HG03432 (cell line): ENCODE results near the gene MGLL.
A peak's percentile ranks its signal among the peaks of the same experiment; 100 is the strongest.

Experiments
- ATAC-seq: cut with Tn5 transposase; IDR thresholded peaks from one replicate; pipeline ENCODE4 v1.9.1; 2021; ENCODE audit warnings: mild to moderate bottlenecking, moderate library complexity; ENCODE audit not compliant: unreplicated experiment

The MGLL gene

DNA sequence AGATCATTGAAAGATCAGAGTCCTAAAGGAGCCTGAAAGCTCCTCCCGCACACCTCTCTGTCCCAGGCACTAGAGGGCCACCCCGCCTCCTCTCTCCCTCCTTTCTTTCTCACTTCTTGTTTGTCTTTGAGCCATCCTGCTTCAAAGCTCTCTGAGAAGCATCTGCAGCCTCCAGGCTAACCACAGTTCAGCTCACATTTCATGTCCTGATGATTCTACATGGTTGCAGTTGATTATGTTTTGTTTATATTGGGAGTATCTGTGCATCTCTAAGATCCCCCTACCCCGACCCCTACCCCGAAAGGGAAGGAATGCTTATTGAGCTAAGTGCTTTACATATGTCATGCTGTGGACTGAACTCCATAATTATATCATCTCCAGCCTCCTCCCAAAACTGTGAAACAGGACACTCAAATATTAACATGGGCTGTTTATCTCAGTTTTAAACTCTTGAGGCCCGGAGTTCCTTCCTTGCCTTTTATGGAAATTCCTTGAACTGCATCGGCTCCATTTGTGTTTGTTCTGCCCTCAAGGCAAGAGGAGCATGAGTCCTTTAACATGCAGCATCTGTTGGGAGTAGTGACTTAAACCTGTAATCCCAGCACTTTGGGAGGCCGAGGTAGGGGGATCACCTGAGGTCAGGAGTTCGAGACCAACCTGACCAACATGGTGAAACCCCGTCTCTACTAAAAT is 30.9 kb downstream of the MGLL start:
- ATAC-seq = peak; percentile 88

DNA sequence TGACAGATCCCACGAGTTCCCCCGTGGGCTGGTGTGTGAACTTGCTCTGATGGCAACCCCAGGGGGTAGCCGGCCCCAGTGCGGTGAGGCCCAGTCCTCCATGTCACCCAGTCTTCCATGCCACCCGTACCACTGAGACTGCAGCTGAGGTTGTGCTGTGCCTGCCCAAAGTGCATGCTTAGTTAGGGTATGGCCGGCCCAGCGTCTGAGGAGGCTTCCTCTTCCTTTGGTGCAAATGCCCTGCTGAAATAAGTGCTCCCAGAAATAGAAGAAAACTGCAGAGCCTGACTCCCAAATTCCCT is 31.5 kb downstream of the MGLL start:
- ATAC-seq = no peak

DNA sequence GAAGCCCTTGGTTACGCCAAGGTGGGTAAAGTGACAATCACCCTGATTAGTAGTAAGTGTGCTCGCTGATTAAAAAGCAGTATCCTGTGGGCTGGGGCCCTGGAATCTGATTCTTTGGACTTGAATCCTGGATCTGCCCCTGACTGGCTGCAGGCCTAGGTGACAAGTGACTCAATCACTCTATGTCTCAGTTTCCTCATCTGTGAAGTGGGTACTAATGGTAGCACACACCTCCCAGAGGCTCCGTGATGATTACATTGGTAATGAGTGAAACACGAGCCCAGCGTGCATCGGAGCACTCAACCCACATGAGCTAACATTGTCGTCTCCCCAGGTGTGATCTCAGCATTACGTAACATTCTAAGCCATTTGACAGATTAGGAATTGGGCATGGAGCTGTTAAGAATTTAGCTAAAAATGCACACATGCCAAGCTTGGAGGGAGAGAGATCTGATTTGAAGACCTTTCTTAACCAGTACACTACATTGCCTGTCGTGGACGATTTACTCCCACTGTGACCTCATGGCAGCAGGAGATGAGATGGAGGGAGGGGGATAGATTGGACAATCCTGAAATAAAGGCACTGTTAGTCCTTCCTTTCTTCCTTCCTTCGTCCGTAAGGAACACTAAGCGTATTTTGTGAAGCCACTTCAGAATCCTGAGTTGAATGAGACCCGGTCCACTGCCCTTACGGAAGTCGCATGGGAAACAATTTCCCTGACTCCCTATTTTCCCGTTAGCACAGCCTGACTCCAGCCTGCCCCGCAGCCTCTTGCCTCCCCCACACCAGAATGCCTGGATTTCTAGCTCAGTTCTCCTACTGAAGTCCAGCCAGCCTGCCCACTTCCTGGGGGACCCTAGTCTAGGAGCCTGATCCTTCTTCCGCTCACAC is 32.1 kb downstream of the MGLL start:
- ATAC-seq = no peak

DNA sequence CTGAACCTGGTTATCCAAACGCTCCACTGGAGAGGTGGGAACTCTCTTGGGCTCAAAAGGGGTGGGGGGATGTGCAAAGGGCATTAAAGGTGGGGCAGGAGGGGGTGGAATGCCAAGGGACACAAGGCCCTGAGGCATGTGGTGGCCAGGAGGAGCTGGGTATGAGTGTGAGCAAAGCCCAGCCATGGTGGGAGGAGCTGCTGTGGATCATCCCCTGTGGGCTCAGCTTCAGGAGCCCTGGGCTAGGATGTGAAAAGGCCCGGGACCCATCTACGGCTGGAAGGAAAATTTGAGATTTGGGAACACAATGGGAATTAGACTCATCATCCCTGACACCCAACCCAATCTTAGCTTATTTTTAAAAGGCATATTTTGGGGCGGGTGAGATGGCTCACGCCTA is 33.3 kb downstream of the MGLL start:
- ATAC-seq = no peak

DNA sequence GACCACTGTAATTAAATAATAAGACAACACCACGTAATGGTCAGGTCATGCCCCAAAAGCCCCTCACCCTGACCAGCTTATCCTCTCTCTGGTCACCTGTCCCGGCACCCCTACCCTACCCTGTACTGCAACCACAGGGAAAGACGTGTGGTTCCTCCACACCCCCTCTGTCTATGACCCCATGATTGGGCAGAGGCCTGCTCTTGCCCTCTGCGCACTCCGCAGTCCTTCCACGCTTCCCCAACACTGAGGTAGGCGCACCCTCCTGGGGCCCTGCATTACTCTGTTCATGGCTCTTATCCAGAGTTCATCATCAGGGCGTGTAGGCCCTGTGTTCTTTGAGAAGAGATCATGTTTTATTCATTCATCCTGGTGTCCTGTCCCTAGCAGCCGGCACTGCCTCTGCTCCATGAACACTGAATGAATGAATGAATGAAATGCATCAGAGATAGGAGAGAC is 33.8 kb downstream of the MGLL start:
- ATAC-seq = no peak

DNA sequence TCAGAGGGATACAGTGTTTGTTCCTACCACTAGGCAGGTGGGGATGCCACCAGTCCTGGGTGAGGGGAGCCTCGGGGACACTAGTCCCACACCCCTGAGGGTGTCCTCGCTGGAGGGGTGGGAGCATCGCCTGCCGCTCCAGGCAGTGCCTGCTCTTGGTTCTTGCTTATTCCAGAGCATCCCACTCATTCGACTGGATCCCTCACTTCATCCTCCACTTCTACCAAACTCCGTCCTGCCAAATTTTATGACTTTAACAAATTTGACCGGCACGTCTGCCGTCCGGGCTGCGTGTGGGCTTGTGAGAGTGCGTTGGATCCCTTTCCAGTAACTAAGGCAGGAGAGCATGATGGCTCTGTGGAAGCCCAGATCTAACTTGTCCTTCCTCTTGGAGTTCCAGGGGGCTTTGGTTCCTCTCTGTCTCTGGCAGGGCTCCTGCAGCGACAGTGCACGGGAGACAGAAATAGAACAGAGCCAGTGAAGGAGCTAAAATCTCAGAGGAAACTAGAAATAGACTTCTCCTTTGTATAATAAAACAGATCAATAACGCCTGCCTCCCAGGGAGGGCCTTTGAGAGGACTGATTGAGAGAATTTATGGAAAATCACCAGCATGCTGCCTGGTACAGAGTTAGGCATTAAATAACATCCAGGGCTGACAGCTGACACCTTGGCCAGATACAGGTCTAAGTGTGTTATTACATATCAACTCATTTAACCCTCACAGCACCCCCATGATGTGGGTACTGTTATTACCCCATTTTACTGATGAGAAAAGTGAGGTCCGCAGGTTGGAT is 34.5 kb downstream of the MGLL start:
- ATAC-seq = no peak

DNA sequence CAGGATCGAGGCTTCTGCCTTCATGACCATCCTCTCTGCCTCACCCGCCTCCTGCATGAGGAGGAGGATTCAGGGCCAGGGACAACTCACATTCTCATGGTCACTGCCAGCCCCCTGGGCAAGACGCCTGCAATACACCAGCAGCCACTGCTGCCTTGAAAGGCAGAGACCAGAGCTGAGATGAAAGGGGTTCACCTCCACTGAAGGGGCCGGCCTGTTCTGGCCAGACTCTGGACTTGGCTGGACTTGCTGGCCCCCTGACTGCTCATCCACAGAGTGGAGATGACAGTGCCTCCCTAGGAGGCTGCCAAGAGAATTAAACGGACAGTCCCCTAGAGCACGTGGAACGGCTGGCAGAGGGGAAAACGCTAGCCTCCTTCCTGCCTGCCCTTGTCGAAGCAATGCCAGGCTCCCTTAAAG is 35.2 kb downstream of the MGLL start:
- ATAC-seq = no peak

DNA sequence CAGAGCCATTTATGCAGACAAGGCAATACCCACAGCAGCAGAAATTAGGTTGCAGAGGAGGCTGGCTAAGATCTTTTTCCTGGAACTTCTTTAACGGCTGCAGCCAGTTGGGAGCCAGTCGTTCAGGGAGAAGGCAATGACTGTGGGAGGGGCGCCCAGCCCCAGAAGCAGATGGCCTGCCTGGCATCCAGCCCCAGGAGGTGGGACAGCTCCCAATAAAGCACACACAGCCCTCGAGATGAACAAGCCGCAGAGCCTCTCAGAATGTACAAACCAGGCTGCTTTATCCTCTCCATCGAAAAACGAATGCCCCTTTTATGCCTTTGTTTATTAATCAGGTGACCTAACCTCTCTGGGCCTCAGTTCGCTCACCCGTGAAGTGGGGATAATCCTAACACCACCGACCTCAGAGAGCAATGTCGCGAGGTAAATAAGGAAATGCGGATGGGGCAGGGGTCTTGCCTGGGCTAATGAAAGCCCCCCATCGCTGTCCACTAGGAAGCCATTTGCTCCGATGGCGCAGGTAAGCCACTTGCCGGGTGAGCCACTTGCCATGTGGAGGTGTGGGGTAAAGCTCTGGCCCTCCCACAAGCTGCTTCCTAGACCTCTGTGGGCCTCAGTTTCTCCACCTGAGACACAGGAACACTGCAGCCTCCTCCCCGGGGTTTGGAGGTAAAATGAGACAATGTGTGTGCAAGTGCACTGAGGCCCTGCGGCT is 35.8 kb downstream of the MGLL start:
- no peak for ATAC-seq

DNA sequence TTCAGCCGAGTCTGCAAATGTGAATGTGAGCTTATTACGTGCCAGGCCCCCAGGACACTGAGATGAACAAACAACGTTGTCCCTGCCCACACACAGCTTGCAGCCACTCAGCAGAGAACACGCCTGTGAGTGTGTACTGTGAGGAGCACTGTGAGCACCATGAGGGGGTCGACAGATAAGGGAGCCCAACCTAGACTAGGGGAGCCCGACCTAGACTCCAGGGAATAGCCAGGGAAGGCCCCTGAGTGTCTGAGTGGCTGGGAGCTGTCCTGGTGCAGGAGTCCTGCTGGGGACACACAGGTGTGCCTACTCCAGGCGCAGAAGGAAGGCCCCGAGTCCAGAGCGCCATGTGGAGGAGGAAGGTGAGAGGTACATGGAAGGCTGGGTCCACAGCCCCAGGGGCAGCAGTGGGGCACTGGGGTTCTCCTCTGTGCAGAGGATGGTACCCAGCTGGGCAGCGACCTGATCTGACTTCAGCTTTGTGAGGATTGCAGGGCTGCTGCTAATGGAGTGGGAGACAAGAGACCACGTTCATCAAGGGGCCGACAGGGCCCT is 36.5 kb downstream of the MGLL start:
- ATAC-seq = no peak

DNA sequence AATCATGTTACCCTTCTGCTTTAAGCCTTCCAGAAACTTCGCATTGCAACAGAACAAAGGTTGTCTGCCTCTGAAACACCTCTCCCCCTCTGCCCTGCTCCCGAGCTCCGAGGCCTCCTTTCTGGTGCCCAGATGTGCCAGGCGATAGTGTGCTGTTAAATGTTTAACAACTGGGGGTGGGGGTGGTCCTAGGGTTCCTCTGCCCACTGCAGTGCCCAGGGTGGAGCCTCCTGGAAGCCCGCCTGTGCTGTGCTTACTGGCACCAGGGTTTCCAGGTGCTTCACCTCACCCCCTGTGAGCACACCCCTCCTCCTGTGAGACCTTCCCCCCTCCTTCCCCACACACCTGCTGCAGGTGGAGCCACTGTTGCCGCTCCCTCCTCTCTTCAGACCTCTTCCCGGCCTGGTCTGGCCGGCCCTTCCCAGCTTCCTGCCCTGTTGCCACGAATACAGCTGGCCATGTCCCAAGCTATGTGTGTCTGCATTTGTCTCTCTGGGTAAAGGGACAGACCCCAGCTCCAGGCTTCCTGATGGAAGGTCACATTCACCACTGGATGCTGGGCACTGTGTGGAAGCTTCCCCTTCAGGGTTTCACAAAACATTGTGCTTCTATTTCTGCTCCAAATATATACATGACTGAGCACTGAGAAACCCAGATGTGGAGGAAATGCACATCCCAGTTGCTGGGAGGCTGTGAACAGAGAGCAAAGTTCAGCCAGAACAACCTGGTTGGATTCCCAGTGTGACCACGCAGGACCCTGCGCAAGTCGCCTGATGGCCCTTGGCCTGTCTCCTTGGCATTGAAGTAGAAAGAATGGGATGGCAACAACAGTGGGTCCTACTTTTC is 37.2 kb downstream of the MGLL start:
- no peak for ATAC-seq

DNA sequence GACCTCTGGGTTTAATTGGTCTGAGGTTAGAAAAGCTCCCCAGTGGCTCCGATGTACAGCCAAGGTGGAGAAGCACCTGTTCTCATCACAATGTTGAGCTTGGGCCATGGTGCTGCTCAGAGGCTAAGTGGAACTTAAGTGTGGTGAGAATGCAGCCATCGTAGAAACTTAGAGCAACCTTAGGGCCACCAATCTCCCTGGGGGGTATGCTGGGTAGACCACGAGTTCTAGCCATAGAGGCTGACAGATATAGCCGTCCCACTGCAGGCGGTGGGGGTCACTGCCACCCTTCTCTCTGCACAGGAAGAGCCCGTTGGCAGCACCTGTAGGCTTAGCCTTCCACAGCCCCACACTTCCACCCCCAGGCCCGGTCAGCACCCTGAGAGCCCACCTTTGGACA is 38.0 kb downstream of the MGLL start:
- peak; percentile 46 for ATAC-seq

DNA sequence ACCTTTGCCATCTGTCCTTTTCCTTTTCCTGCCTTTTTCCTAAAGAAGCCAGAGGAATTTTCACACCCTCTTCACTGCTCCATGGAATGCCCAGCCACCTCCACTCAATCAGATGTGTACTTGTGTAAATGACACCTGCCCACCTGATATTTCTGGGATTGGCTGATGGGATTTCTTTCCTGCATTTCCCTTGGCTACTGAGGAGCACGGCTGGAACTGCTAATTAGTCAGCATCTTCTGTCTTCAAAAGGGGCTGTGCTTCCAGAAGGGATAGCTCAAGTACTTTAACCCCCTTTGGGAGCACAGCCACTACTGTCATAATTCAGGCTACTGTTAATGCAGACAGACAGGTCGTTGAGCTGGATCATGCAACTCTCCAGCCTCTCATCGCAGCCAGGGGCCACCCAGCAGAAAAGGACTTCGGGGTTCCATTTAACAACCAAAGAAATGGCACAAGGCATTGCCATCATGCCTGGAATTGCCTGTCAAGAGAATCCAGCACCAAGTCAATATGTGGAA is 38.6 kb downstream of the MGLL start:
- no peak for ATAC-seq

DNA sequence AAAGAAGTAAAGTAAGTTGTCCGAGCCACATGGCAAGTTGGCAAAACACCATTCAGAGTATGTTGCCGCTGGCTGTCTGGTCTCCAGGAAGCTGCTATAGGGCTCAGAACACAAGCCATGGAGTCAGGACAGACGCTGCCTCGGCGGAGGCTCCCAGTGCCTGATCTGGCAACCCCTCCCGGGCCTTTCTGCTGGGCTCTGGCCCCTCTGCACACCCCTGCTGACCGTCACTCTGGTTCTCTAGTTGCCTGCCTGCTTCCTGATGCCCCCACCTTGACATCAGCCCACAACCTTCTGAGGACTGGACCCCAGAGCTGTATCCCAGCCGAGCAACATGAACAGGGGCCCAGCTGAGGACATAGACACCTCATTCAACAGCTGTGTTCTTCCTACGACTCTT is 39.1 kb downstream of the MGLL start:
- no peak for ATAC-seq

DNA sequence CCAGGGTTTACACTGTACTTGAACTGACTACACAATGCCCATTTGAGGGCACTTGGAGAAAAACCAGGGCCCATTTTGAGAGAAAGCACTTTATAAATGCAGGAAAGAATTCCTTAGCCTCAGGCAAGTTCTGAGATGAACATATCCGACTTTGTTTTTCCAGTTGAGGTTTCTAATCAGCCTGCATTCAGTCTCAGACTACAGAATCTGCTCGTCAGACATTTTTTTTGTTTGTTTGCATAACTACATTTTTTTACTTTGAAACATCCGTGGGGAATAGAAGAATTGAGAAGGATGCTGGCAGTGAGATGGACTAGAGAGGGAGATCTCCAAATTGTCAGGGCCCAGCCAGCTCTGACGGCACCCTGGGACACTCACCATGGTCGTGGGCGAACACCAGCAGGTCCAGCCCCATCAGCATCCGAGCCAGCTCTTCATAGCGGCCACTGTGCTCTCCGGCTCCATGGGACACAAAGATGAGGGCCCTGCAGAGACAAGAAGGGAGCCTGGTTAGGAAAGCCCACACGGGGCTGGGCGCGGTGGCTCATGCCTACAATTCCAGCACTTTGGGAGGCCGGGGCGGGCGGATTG is 40.8 kb downstream of the MGLL start:
- no peak for ATAC-seq

DNA sequence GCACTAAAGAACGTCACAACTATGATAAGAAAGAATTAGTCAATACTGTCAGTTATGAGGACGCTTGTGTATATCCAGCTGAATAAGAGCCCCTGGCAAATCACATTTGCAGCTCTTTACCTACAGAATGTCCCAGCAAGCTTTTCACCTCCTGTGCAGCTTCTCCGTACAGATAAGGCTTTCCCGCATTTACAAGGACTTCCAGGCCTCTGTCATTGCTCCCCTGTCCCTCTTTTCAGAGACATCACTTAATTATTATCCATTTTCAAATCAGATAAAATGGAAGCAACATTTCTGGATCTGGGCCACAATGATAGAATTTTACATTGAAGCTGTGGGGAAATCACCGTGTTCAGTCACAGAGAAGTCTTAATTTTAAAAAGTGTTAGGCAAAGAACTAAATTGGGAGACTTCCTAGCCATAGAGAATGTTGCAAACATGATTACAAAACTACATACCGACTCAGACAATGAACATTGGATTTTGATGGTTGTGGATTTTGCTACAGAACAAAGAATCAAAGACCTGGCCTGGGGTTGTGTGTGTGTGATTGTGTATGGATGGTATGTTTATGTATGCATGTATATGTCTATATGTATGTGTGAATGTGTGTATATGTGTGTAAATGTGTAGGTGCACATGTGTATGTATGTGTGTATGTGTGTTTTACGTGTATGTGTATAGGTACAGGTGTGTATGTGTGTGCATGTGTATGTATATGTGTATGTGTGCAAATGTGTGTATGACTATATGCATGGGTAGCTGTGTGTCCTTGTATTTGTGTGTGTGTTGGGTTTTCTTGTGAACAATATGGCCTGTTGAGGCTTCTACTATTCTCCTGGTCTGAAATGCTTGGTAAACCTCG is 41.5 kb downstream of the MGLL start:
- no peak for ATAC-seq

DNA sequence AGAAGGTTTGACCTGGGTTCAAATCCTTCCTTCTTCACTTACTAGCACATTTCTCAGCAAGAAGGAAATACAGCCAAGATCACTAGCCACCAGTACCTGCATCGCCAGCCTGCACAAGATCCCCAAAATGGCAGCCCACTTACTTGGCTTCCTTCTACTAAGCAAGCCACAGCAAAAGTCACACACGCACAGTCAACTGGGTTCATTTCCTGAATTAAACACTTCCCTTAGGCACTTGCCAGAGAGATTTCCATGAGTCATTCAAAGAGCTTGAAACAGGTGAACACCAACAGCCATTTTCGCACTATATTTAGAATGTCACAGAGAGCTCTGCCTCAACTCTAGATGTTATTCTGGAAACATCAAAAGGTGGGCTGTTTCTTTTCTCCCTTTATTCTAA is 42.6 kb downstream of the MGLL start:
- ATAC-seq = no peak

DNA sequence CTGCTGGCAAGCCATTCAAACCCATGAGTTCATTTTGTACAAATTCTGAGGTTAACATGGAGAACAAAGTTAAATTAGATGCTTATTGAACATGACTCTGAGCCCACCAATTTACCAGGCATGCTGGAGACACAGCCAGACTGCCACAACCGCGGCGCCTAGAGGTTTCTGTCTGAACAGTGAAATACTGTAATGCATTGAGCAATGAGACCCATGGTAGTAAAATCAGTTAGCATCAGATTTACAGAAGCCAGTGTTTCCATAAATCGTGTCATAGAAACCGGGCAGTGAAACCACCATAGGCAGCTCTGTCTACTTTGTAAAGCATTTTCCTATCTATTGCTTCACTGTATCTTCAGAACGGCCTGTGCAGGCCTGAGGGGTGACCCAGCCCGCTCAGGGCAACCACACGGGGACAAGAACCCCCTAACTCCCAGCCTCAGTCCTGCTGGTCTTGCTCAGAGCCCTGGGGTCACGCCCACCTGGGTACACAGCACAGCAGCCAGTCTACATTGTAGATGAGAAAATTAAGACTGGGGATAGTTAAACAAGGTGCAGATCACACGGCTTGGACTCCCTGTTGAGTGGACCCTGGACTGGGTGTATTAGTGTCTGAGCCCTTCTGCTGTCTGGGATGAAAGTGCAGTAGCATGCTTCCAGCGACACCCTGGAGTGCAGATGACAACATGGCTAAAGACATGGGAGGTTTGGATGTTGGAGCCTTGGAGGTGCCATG is 44.2 kb downstream of the MGLL start:
- ATAC-seq = no peak

DNA sequence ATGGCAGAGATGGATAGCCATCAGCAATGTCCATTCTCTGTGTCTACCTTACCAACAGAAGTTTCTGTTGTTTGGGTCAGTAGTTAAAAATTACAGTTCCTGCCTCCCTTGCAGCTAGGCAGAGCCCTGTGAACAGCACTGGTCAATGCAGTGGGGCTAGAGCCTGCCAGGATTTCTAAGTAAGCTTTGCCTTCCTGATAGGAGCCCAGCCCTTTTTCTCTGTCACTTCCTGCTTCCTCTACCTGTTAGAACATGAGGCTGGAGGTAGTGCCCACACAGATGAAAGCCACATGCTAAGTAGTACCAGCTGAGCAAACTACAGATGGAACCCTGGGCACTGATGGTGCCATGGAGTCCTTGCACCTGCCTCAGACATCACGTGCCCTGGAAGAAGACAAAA is 45.0 kb downstream of the MGLL start:
- ATAC-seq = no peak
